Natural killer cell (primary cell): ENCODE data around the gene SPATA33. TPM values are rescaled to one million over a fixed set of nuclear protein-coding genes. Genes with fewer than 3 reads are reported as not detected.

ENCODE experiments used
- ATAC-seq, 3 donors: fragments of 150-1000 bp in 2 of 3; fragments of 200-7000 bp in 1 of 3; cut with Tn5 transposase; 1 replicate in 1 of 3; 2 replicates in 2 of 3; pipeline ENCODE4 v1.10.0; 2021; ENCODE audit warnings: mild to moderate bottlenecking in 2 of 3, moderate library complexity in 2 of 3
- DNase-seq, 2 donors: peaks; one replicate each; pipeline versions ENCODE4 v3.0.0 to v3.0.0-alpha.2; 2013 to 2021; ENCODE audit warnings: mixed read lengths in 1 of 2
- H3K27ac ChIP-seq: one replicate; pipeline ENCODE4 v1.5.1; 2013; ENCODE audit warnings: mild to moderate bottlenecking, low read length
- H3K27me3 ChIP-seq: one replicate; pipeline ENCODE4 v1.6.1; 2013; ENCODE audit warnings: low read length; ENCODE audit not compliant: control insufficient read depth, insufficient read depth
- H3K36me3 ChIP-seq: one replicate; pipeline ENCODE4 v1.6.1; 2013; ENCODE audit warnings: low read length; ENCODE audit not compliant: control insufficient read depth, insufficient read depth
- H3K4me1 ChIP-seq: one replicate; pipeline ENCODE4 v1.6.1; 2013; ENCODE audit warnings: low read length; ENCODE audit not compliant: control insufficient read depth, insufficient read depth
- H3K4me3 ChIP-seq: one replicate; pipeline ENCODE4 v1.5.1; 2013; ENCODE audit warnings: low read length
- H3K9me3 ChIP-seq: one replicate; pipeline ENCODE4 v1.6.1; 2013; ENCODE audit warnings: low read length; ENCODE audit not compliant: control insufficient read depth, insufficient read depth
- H3K27ac Mint-ChIP-seq, 2 donors: one replicate each; pipeline ENCODE4 v1.8.0; 2022; ENCODE audit warnings: mild to moderate bottlenecking in 2 of 2, mixed read lengths in 2 of 2, moderate library complexity in 1 of 2
- H3K27me3 Mint-ChIP-seq, 2 donors: one replicate each; pipeline ENCODE4 v1.8.0; 2022; ENCODE audit warnings: low read depth in 2 of 2, mixed read lengths in 2 of 2
- H3K36me3 Mint-ChIP-seq: one replicate; pipeline ENCODE4 v1.8.0; 2022; ENCODE audit warnings: mixed read lengths
- H3K4me1 Mint-ChIP-seq, 2 donors: one replicate each; pipeline ENCODE4 v1.8.0; 2022; ENCODE audit warnings: mixed read lengths in 2 of 2
- H3K4me3 Mint-ChIP-seq: one replicate; pipeline ENCODE4 v1.8.0; 2022; ENCODE audit warnings: mild to moderate bottlenecking, moderate library complexity, mixed read lengths
- H3K9me3 Mint-ChIP-seq, 2 donors: one replicate each; pipeline ENCODE4 v1.8.0; 2022; ENCODE audit warnings: mixed read lengths in 2 of 2
- WGBS: methylation state at CpG from one replicate; pipeline ENCODE4 v1.1.7; 2013; ENCODE audit warnings: missing lambda C conversion rate; ENCODE audit not compliant: insufficient coverage; 5-methylcytosine and 5-hydroxymethylcytosine counted together
- intact Hi-C: fragments of 100-400 bp; cut with micrococcal nuclease; formaldehyde crosslinking; loops from one replicate; pipeline ENCODE4 v1.14.2; 2022
- total RNA-seq, 4 donors: library from RNA; stranded (reverse); fragments of 120-200 nt in 1 of 4; gene quantifications; one replicate each; pipeline versions ENCODE4 v1.2.3 to v1.2.4, GENCODE V29; 2013 to 2022
- TF ChIP-seq, protein P1 (sequence below): fragments of 200-600 bp; IDR thresholded peaks from one replicate; pipeline ENCODE4 v1.8.0; 2022; ENCODE audit warnings: antibody characterized with exemption

SPATA33 gene
- total RNA-seq, 3 donors from 2014 or later (not counting 1 experiment from before 2014, with no cell fraction given) = 6.5 to 11.9 (median 8.4) TPM

GRCh38 chr16:89636663-89637062, 21.0 kb upstream of the SPATA33 start:
- no peak for ATAC-seq
- intact Hi-C loops = no loop called here
- Histone ChIP-seq H3K4me1 (peaks cover 7% of the 10 kb centered on the region), H3K36me3 (no peaks in the 10 kb centered on the region), H3K27me3 (no peaks in the 10 kb centered on the region), H3K9me3 (no peaks in the 10 kb centered on the region), H3K4me3 (no peak overlapping the region), H3K27ac (no peak overlapping the region)
- H3K4me3 Mint-ChIP-seq = no peak overlapping the region
- no peaks in the 10 kb centered on the region for H3K9me3 Mint-ChIP-seq
- H3K4me1 Mint-ChIP-seq = peaks cover 8% of the 10 kb centered on the region in 2 donors
- no peaks in the 10 kb centered on the region for H3K36me3 Mint-ChIP-seq
- no peak for DNase-seq
- H3K27me3 Mint-ChIP-seq = no peaks in the 10 kb centered on the region
- TF ChIP-seq, protein P1, sequence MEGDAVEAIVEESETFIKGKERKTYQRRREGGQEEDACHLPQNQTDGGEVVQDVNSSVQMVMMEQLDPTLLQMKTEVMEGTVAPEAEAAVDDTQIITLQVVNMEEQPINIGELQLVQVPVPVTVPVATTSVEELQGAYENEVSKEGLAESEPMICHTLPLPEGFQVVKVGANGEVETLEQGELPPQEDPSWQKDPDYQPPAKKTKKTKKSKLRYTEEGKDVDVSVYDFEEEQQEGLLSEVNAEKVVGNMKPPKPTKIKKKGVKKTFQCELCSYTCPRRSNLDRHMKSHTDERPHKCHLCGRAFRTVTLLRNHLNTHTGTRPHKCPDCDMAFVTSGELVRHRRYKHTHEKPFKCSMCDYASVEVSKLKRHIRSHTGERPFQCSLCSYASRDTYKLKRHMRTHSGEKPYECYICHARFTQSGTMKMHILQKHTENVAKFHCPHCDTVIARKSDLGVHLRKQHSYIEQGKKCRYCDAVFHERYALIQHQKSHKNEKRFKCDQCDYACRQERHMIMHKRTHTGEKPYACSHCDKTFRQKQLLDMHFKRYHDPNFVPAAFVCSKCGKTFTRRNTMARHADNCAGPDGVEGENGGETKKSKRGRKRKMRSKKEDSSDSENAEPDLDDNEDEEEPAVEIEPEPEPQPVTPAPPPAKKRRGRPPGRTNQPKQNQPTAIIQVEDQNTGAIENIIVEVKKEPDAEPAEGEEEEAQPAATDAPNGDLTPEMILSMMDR = no peak
- WGBS = 90% methylated on average over 12 of the region's 12 CpGs
- no peak overlapping the region for H3K27ac Mint-ChIP-seq

DNA sequence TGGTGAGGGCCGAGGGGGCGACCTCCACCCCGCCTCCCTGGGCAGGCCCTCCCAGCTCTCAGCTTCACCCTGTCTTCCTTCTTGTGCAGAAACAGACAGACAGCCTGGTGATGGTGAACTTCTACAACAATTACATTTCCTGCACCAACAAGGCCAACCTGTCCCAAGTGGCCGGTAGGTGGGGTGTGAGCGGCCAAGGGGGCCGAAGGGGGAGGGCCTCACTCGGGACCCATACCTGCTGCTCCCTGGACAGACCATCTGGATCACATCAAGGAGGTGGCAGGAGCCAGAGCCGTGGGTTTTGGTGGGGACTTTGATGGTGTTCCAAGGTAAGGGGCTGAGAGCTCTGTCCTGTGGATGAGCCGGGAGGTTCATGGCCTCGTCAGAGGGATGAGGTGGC, 20.3 kb upstream of the SPATA33 start:
- H3K9me3 ChIP-seq = no peaks in the 10 kb centered on the region
- no peak for ATAC-seq
- no peaks in the 10 kb centered on the region for H3K9me3 Mint-ChIP-seq
- 84% methylated on average over 10 of the region's 10 CpGs for WGBS
- TF ChIP-seq, protein P1 = no peak
- no peak overlapping the region for H3K4me3 Mint-ChIP-seq
- H3K27me3 Mint-ChIP-seq = no peaks in the 10 kb centered on the region
- H3K36me3 Mint-ChIP-seq = no peaks in the 10 kb centered on the region
- no peak overlapping the region for H3K4me3 ChIP-seq
- no peaks in the 10 kb centered on the region for H3K36me3 ChIP-seq
- H3K4me1 ChIP-seq = peaks cover 7% of the 10 kb centered on the region
- peaks cover 8% of the 10 kb centered on the region in 2 donors for H3K4me1 Mint-ChIP-seq
- H3K27ac ChIP-seq = no peak overlapping the region
- no peak for DNase-seq
- no peaks in the 10 kb centered on the region for H3K27me3 ChIP-seq
- no peak overlapping the region for H3K27ac Mint-ChIP-seq
- intact Hi-C loops = no loop called here

DNA sequence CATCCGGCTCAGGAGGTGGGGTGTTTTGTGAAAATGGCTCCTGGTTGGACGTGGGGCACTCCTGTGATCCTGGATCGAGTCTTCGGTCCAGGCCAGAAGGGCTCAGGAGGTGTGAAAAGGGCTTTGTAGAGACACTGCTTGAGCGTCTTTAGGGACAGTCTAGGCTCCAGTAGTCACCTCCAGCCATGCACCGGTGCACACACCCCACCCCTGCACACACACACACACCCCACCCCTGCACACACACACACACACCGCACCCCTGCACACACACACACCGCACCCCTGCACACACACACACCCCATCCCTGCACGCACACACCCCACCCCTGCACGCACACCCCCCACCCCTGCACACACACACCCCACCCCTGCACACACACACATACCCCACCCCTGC, 19.2 kb upstream of the SPATA33 start:
- Mint-ChIP-seq H3K4me3 (no peak overlapping the region), H3K27me3 (no peaks in the 10 kb centered on the region), H3K27ac (no peak overlapping the region), H3K9me3 (no peaks in the 10 kb centered on the region), H3K4me1 (peaks cover 8% of the 10 kb centered on the region in 2 donors), H3K36me3 (no peaks in the 10 kb centered on the region)
- WGBS = 90% methylated on average over 6 of the region's 10 CpGs
- H3K4me1 ChIP-seq = peaks cover 7% of the 10 kb centered on the region
- no peaks in the 10 kb centered on the region for H3K9me3 ChIP-seq
- no peak overlapping the region for H3K4me3 ChIP-seq
- no peaks in the 10 kb centered on the region for H3K27me3 ChIP-seq
- intact Hi-C loops = no loop called here
- TF ChIP-seq, protein P1 = no peak
- H3K36me3 ChIP-seq = no peaks in the 10 kb centered on the region
- DNase-seq (no peak), ATAC-seq (no peak)
- no peak overlapping the region for H3K27ac ChIP-seq

DNA sequence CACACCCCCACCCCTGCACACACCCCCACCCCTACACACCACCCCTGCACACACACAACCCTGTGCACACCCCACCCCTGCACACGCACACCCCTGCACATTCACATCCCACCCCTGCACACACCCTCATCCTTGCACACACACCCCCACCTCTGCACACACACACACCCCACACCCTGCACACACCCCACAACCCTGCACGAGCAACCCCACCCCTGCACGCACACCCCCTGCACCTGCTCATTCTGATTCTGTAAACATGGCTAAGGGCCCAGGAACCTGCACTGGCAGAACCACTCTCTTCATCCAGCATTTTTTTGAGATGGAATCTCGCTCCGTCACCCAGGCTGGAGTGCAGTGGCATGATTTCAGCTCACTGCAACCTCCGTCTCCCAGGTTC, 18.3 kb upstream of the SPATA33 start:
- ATAC-seq = no peak
- DNase-seq = no peak
- Histone ChIP-seq H3K4me3 (no peak overlapping the region), H3K36me3 (peaks cover 3% of the 10 kb centered on the region), H3K4me1 (peaks cover 7% of the 10 kb centered on the region), H3K27me3 (no peaks in the 10 kb centered on the region), H3K27ac (no peak overlapping the region), H3K9me3 (no peaks in the 10 kb centered on the region)
- Mint-ChIP-seq H3K27me3 (no peaks in the 10 kb centered on the region), H3K4me3 (no peak overlapping the region), H3K4me1 (peaks cover 8% of the 10 kb centered on the region in 2 donors), H3K27ac (no peak overlapping the region), H3K9me3 (no peaks in the 10 kb centered on the region), H3K36me3 (no peaks in the 10 kb centered on the region)
- intact Hi-C loops = no loop called here
- 92% methylated on average over 6 of the region's 6 CpGs for WGBS
- TF ChIP-seq, protein P1 = no peak
